ENCODE measurements around the gene FAT2. TPM values are rescaled to one million over a fixed set of nuclear protein-coding genes. Genes with fewer than 3 reads are reported as not detected.
A peak's percentile ranks its signal among the peaks of the same experiment; 100 is the strongest.

FAT2 gene
- total RNA-seq, 4 donors from 2014 or later, result 86.5 to 117 (median 99.0) TPM

GRCh38 chr5:151600069-151600665 is 9.0 kb upstream of the FAT2 start:
- intact Hi-C loops (cut with DNase I), result no loop called here
- H3K9me3 ChIP-seq, result no peaks in the 10 kb centered on the region
- H3K4me3 ChIP-seq, result no peak overlapping the region
- TF ChIP-seq POLR2A (IDR thresholded peaks at IDR 0.05), result no peak
- TF ChIP-seq, protein P1, sequence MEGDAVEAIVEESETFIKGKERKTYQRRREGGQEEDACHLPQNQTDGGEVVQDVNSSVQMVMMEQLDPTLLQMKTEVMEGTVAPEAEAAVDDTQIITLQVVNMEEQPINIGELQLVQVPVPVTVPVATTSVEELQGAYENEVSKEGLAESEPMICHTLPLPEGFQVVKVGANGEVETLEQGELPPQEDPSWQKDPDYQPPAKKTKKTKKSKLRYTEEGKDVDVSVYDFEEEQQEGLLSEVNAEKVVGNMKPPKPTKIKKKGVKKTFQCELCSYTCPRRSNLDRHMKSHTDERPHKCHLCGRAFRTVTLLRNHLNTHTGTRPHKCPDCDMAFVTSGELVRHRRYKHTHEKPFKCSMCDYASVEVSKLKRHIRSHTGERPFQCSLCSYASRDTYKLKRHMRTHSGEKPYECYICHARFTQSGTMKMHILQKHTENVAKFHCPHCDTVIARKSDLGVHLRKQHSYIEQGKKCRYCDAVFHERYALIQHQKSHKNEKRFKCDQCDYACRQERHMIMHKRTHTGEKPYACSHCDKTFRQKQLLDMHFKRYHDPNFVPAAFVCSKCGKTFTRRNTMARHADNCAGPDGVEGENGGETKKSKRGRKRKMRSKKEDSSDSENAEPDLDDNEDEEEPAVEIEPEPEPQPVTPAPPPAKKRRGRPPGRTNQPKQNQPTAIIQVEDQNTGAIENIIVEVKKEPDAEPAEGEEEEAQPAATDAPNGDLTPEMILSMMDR (IDR thresholded peaks at IDR 0.05), result no peak
- 90 to 93% methylated on average over 3 of the region's 3 CpGs for WGBS, 2 donors
- DNase-seq, result no peak
- H3K27ac ChIP-seq, result peak overlapping the region in 1 of 4 donors; percentile 84
- no peaks in the 10 kb centered on the region for H3K36me3 ChIP-seq
- peaks cover 11 to 49% (median 14%) of the 10 kb centered on the region in 3 donors for H3K4me1 ChIP-seq
- H3K27me3 ChIP-seq, result no peaks in the 10 kb centered on the region

DNA sequence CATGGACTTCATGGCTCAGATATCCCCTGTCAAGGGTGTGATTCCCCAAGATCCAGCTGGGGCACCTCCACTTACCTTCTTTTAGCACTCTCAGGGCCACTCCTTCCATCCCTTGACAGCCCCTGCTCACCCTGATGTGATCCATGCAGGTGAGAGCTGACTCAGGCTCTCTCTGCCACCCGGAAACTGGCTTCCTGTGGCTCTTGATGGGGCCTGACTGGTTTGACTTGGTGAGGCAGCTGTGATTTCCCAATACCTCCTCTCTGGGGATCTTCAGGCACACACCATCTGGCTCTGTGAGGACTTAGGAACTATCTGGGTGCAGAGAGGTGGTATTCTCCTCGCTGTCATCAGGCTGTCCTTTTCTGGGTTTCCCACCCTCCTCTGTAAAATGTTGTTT is 7.9 kb upstream of the FAT2 start:
- intact Hi-C loops (cut with DNase I), result no loop called here
- H3K4me3 ChIP-seq, result no peak overlapping the region
- peaks cover 11 to 57% (median 14%) of the 10 kb centered on the region in 3 donors for H3K4me1 ChIP-seq
- no peaks in the 10 kb centered on the region for H3K36me3 ChIP-seq
- TF ChIP-seq, protein P1 (IDR thresholded peaks at IDR 0.05), result no peak
- TF ChIP-seq POLR2A (IDR thresholded peaks at IDR 0.05), result no peak
- DNase-seq, result no peak
- no peaks in the 10 kb centered on the region for H3K27me3 ChIP-seq
- peak overlapping the region; percentile 47 to 84 (median 68) for H3K27ac ChIP-seq
- WGBS, 2 donors, result 44 to 49% methylated on average over 2 of the region's 2 CpGs
- H3K9me3 ChIP-seq, result no peaks in the 10 kb centered on the region

- no peaks in the 10 kb centered on the region for H3K36me3 ChIP-seq
- intact Hi-C loops (cut with DNase I), result no loop called here
- no peaks in the 10 kb centered on the region for H3K27me3 ChIP-seq
- H3K27ac ChIP-seq, result peak overlapping the region in 3 of 4 donors; percentile 48 to 84 (median 64)
- H3K9me3 ChIP-seq, result no peaks in the 10 kb centered on the region
- no peak for TF ChIP-seq POLR2A (IDR thresholded peaks at IDR 0.05)
- TF ChIP-seq, protein P1 (IDR thresholded peaks at IDR 0.05), result no peak
- WGBS, 2 donors, result 50% methylated on average over 1 of the region's 1 CpG
- DNase-seq, result no peak
- no peak overlapping the region for H3K4me3 ChIP-seq
- H3K4me1 ChIP-seq, result peaks cover 12 to 59% (median 14%) of the 10 kb centered on the region in 3 donors
These were observed 7.4 kb upstream of the FAT2 start for GRCh38 chr5:151598549-151598948.

DNA sequence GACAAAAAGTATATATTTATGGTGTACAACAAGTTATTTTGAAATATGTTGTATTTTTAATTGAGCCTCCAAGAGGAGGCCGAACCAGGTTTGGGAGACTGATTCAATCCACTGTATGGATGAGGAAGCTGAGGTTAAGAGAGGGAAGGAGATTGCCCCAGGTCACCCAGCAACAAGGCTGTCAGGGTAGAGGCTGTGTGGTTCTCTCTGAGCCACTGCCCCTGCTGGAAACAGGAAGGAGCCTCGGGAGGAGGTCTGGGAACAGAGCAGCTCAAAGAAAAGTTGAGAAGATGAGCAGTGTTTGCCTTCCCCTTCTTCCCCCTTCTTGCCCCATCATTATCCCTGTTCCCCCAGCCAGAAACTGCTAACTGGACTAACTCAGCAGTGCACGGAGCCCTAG is 6.6 kb upstream of the FAT2 start:
- H3K27ac ChIP-seq, result peak overlapping the region in 1 of 4 donors; percentile 84
- H3K27me3 ChIP-seq, result no peaks in the 10 kb centered on the region
- WGBS, 2 donors, result 68 to 70% methylated on average over 3 of the region's 3 CpGs
- intact Hi-C loops (cut with DNase I), result no loop called here
- H3K36me3 ChIP-seq, result no peaks in the 10 kb centered on the region
- H3K9me3 ChIP-seq, result no peaks in the 10 kb centered on the region
- no peak overlapping the region for H3K4me3 ChIP-seq
- peaks cover 14 to 67% (median 15%) of the 10 kb centered on the region in 3 donors for H3K4me1 ChIP-seq
- TF ChIP-seq POLR2A (IDR thresholded peaks at IDR 0.05), result no peak
- TF ChIP-seq, protein P1 (IDR thresholded peaks at IDR 0.05), result no peak
- DNase-seq, result no peak

- Histone ChIP-seq H3K36me3 (no peaks in the 10 kb centered on the region), H3K4me3 (no peak overlapping the region), H3K27ac (peak overlapping the region in 3 of 4 donors; percentile 9 to 56 (median 34)), H3K4me1 (peaks cover 14 to 74% (median 15%) of the 10 kb centered on the region in 3 donors), H3K27me3 (no peaks in the 10 kb centered on the region), H3K9me3 (no peaks in the 10 kb centered on the region)
- 100% methylated on average over 1 of the region's 2 CpGs; no CpG with 5 or more reads in 1 of the 2 donors for WGBS, 2 donors
- TF ChIP-seq POLR2A (IDR thresholded peaks at IDR 0.05), result no peak
- TF ChIP-seq, protein P1 (IDR thresholded peaks at IDR 0.05), result no peak
- intact Hi-C loops (cut with DNase I), result no loop called here
- no peak for DNase-seq
These were observed 5.9 kb upstream of the FAT2 start for GRCh38 chr5:151596828-151597539.

Measured in esophagus squamous epithelium (tissue), 5 donors.